Retinal pigment epithelial cell (primary cell): ENCODE data around the gene PSMG2.

Experiments used
- DNase-seq: peaks from one replicate; pipeline ENCODE4 v3.0.0-alpha.2; 2010; ENCODE audit warnings: low read depth
- H3K4me3 ChIP-seq: 2 replicates; pipeline ENCODE4 v1.5.1; 2011; ENCODE audit warnings: mild to moderate bottlenecking, low read length, control low read depth, moderate library complexity
- TF ChIP-seq, protein P1 (sequence below): conservative IDR thresholded peaks from 2 replicates; pipeline ENCODE4 v1.5.1; 2011; ENCODE audit warnings: low read depth, low read length, control low read depth, inconsistent platforms

PSMG2 gene

DNA sequence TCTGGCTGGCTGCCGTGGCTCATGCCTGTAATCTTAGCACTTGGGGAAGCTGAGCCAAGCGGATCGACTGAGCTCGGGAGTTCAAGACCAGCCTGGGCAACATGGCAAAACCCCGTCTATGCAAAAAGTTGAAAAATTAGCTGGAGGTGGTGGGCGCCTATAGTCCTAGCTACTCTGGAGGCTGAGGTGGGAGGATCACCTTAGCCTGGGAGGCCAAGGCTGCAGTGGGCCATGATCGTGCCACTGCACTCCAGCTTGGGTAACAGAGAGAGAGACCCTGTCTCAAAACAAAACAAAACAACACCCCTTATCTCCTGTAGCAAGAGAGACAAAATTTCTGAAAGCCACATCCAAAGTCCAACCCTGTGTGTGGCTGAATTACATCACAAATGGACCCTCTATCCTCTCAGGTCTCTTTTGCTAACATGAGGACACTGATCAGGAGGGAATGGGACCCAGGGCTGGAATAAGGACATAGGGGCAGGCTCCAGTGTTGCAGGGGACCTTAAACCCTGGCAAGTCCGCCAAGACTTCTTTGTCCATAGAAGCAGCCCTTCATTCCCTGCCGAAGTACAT lies 64.8 kb downstream of the PSMG2 start:
- no peak overlapping the region for H3K4me3 ChIP-seq
- TF ChIP-seq, protein P1, sequence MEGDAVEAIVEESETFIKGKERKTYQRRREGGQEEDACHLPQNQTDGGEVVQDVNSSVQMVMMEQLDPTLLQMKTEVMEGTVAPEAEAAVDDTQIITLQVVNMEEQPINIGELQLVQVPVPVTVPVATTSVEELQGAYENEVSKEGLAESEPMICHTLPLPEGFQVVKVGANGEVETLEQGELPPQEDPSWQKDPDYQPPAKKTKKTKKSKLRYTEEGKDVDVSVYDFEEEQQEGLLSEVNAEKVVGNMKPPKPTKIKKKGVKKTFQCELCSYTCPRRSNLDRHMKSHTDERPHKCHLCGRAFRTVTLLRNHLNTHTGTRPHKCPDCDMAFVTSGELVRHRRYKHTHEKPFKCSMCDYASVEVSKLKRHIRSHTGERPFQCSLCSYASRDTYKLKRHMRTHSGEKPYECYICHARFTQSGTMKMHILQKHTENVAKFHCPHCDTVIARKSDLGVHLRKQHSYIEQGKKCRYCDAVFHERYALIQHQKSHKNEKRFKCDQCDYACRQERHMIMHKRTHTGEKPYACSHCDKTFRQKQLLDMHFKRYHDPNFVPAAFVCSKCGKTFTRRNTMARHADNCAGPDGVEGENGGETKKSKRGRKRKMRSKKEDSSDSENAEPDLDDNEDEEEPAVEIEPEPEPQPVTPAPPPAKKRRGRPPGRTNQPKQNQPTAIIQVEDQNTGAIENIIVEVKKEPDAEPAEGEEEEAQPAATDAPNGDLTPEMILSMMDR, result no peak
- DNase-seq, result no peak

DNA sequence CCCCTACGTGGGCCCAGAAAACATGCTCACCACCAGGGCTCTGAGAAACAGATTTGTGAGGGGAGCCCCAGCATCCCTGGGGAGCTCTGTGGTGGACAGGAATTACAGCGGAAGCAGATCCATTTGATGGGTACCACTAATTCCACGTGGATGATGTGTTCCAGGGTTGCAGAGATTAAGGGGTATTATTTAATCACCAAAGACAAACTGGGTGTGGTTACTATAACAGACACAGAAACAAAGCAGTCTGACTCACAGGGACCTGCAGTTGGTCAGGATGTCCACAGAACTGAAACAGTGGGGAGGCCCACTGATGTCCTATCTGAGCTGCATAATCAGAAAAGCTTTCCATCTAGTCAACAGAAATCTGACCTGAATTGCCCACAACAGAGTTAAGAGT lies 65.8 kb downstream of the PSMG2 start:
- TF ChIP-seq, protein P1, result no peak
- H3K4me3 ChIP-seq, result no peak overlapping the region
- DNase-seq, result no peak

DNA sequence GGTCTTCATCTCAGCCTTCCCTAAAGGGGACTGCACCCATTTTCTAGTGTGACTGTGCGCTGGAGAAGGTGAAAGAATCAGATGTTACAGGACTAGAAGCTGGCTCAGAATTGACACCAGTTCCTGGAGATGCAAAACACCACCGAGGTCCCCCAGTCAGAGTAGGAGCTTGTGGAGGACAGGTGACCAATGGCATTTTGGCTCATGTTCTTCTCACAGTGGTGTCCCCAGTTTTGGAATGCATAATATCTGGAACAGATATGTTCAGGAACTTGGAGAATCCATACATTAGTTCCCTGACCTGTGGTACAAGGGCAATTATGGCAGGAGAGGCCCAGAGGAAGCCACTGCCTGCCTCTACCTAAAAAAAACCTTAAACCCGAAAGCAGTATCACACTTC lies 66.3 kb downstream of the PSMG2 start:
- no peak for DNase-seq
- TF ChIP-seq, protein P1, result no peak
- no peak overlapping the region for H3K4me3 ChIP-seq

DNA sequence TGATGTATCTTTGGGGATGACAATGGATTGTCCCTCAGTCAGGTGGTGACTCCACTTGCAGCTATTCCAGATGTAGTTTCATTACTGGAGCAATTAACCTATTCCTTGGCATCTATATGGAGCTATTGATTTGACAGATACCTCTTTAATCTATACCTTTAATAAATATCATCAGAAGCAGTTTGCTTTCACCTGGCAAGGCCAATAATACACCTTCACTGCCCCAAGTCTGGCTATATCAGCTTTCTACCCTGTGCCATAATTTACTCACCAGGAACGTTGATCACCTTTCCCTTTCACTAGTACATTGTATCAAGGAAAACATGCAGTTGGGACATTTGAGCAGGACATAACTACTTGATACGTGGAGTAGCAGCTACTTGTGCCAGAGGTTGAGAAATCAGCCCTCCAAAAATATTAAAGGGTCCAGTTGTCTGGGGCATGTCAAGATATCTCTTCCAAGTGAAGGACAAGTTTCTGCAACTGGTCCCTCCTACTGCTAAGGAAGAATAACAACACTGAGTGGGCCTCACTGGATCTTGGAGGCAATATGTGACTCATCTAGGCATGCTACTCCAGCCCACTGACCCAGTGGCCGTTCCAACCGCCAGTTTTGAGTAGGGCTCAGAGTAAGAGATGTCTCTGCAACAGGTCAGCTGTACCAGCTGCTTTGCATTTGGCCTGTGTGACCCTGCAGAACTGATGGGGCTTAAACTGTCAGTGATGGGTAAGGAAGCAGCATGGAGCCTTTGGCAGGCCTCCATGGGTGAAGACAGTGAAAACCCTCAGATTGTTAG lies 67.0 kb downstream of the PSMG2 start:
- DNase-seq, result no peak

DNA sequence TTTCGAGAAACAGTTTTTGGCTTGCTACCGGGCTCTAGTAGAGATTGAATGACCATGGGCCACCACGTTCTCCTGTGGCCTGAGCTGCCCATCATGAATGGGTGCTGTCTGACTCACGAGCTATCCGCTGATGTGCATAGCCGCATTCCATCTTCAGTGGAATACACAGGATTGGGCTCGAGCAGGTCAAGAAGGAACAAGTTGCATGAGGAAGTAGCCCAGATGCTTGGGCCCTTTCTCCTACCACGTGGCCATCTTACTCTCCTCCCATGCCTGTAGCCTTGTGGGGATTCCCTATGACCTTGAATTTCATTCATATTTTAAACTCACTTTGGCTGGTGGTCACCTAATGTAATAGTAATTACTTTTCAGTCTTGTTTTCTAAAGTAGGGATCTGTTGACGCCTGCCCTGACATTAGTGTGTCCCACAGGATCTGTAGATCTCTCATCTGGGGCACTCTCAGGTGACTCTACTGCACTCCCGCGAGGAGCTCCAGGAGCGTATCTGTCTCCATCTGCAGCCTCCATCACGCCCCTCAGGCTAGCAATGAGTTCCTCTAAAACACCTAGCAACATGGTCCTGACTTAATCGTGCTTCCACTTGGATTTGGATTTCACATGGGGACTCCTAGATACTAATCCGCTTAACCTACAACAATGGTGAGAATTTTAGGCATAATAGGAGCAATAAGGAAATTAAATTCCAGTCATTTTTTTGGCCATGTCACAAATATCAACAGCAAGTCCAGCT lies 67.8 kb downstream of the PSMG2 start:
- peak; percentile 43 for DNase-seq
- H3K4me3 ChIP-seq, result no peak overlapping the region
- TF ChIP-seq, protein P1, result no peak

More for the DNA sequence above, 67.0 kb downstream of the PSMG2 start:
- TF ChIP-seq, protein P1, result no peak
- no peak overlapping the region for H3K4me3 ChIP-seq

- TF ChIP-seq, protein P1, result no peak
- no peak for DNase-seq
- H3K4me3 ChIP-seq, result no peak overlapping the region
These were observed 69.3 kb downstream of the PSMG2 start for GRCh38 chr18:12772111-12772510.
